ENCODE results near the gene LUC7L2. TPM values are rescaled to one million over a fixed set of nuclear protein-coding genes. Genes with fewer than 3 reads are reported as not detected.

LUC7L2 gene
- total RNA-seq, 4 donors from 2014 or later, result 29.4 to 77.6 (median 50.0) TPM

DNA sequence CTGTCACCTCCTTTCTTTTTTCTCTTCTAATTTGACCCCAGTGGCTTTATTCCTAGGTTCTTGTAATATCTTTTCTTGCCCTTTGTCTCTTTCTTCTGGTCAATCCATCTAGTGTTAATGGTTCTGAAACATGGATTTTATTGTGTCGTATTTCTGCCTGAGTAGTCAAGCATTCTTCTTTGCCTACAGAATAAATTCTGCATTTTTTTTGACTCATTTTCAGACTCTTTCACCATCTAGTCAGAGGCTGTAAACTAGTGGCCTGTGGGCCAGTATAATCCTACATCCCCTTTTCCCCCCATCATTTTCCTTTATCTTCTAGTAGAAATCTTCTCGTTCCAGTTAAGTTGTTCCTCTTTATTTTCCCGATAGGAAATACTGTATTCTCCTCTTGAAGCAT lies 29.4 kb downstream of the LUC7L2 start:
- Histone ChIP-seq H3K27ac (no peak overlapping the region), H3K9me3 (no peaks in the 10 kb centered on the region), H3K4me3 (no peak overlapping the region), H3K27me3 (no peaks in the 10 kb centered on the region), H3K36me3 (peaks cover 0 to 98% (median 17%) of the 10 kb centered on the region in 3 donors), H3K4me1 (peaks cover 0 to 7% (median 0%) of the 10 kb centered on the region in 3 donors)
- no peak for DNase-seq
- TF ChIP-seq, protein P1, sequence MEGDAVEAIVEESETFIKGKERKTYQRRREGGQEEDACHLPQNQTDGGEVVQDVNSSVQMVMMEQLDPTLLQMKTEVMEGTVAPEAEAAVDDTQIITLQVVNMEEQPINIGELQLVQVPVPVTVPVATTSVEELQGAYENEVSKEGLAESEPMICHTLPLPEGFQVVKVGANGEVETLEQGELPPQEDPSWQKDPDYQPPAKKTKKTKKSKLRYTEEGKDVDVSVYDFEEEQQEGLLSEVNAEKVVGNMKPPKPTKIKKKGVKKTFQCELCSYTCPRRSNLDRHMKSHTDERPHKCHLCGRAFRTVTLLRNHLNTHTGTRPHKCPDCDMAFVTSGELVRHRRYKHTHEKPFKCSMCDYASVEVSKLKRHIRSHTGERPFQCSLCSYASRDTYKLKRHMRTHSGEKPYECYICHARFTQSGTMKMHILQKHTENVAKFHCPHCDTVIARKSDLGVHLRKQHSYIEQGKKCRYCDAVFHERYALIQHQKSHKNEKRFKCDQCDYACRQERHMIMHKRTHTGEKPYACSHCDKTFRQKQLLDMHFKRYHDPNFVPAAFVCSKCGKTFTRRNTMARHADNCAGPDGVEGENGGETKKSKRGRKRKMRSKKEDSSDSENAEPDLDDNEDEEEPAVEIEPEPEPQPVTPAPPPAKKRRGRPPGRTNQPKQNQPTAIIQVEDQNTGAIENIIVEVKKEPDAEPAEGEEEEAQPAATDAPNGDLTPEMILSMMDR (IDR thresholded peaks at IDR 0.05), result no peak
- 88 to 90% methylated on average over 3 of the region's 3 CpGs for WGBS, 2 donors
- intact Hi-C loops (cut with DNase I), result no loop called here

- no peak for TF ChIP-seq POLR2A (IDR thresholded peaks at IDR 0.05)
- 96% methylated on average over 2 of the region's 2 CpGs for WGBS, 2 donors
- Histone ChIP-seq H3K27ac (no peak overlapping the region), H3K9me3 (no peaks in the 10 kb centered on the region), H3K36me3 (peaks cover 0 to 98% (median 20%) of the 10 kb centered on the region in 3 donors), H3K4me1 (peaks cover 0 to 11% (median 0%) of the 10 kb centered on the region in 3 donors), H3K4me3 (no peak overlapping the region), H3K27me3 (no peaks in the 10 kb centered on the region)
- intact Hi-C loops (cut with DNase I), result no loop called here
- DNase-seq, result no peak
Observed at GRCh38 chr7:139389774-139390173, 30.1 kb downstream of the LUC7L2 start.

DNA sequence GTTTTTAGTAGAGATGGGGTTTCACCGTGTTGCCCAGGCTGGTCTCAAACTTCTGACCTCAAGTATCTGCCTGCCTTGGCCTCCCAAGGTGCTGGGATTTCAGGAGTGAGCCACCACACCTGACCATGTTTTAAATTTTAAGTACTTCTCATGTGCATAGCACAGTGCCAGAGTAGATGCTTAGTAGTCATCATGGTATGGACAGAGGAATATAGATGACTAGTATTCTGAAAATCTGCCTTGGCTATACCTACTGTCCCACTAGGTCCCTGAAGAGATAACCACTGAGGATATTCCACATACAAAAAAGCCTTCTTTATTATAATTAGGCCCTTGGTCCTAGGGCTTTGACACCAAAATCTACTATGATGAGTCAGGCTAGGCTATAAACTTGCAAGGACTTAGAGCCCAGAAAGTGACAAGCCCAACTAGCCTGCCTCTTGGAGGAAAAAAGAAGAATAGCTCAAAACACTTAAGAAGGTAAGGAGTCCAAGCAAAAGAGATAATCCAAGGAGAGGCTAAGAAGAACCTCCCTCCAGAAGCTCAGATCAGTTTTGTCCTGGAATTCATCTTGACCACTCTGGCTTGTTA lies 34.0 kb downstream of the LUC7L2 start:
- Histone ChIP-seq H3K27ac (no peak overlapping the region), H3K4me3 (no peak overlapping the region), H3K27me3 (no peaks in the 10 kb centered on the region), H3K4me1 (peaks cover 0 to 19% (median 10%) of the 10 kb centered on the region in 3 donors), H3K36me3 (peaks cover 0 to 91% (median 16%) of the 10 kb centered on the region in 3 donors), H3K9me3 (no peaks in the 10 kb centered on the region)
- no peak for DNase-seq
- WGBS, 2 donors, result 91 to 100% methylated on average over 1 of the region's 1 CpG
- TF ChIP-seq, protein P1 (IDR thresholded peaks at IDR 0.05), result no peak
- TF ChIP-seq POLR2A (IDR thresholded peaks at IDR 0.05), result no peak
- intact Hi-C loops (cut with DNase I), result no loop called here

- Histone ChIP-seq H3K9me3 (no peaks in the 10 kb centered on the region), H3K4me1 (peaks cover 0 to 19% (median 10%) of the 10 kb centered on the region in 3 donors), H3K4me3 (no peak overlapping the region), H3K27me3 (no peaks in the 10 kb centered on the region), H3K27ac (no peak overlapping the region), H3K36me3 (peaks cover 0 to 92% (median 16%) of the 10 kb centered on the region in 3 donors)
- TF ChIP-seq, protein P1 (IDR thresholded peaks at IDR 0.05), result no peak
- no peak for TF ChIP-seq POLR2A (IDR thresholded peaks at IDR 0.05)
- 85 to 86% methylated on average over 3 of the region's 3 CpGs for WGBS, 2 donors
- DNase-seq, result no peak
- intact Hi-C loops (cut with DNase I), result no loop called here
Observed at GRCh38 chr7:139394540-139394939, 34.8 kb downstream of the LUC7L2 start.

DNA sequence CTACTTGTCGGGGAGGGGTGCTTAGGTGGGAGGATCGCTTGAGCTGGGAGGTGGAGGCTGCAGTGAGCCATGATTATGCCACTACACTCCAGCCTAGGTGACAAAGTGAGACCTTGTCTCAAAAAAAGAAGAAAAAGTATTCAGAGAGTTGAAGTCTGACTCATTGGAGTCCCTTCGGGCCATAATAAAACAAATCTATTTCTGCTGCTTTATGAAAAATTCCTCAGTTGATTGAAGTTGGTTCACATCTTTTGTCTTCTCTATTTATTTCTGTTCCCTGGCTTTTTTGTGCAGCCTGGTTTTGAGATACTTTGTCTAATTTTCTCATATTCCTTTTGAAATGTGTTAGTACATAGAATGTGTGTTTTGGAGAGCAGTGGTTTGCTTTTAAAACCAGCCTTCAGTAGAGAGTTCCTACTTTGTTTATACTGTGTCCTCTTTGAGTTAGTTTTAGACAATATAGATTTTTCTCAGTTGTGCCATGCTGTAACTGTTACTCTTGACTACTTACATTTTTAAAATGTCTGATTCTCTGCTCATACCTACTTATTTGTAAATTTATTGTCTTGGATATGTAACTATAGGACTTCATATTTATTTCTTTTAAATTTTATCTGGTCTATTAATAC lies 36.7 kb downstream of the LUC7L2 start:
- H3K36me3 ChIP-seq, result peaks cover 0 to 92% (median 15%) of the 10 kb centered on the region in 3 donors
- TF ChIP-seq, protein P1 (IDR thresholded peaks at IDR 0.05), result no peak
- no peak for TF ChIP-seq POLR2A (IDR thresholded peaks at IDR 0.05)
- no peak overlapping the region for H3K27ac ChIP-seq
- H3K9me3 ChIP-seq, result no peaks in the 10 kb centered on the region
- H3K4me1 ChIP-seq, result peaks cover 0 to 19% (median 10%) of the 10 kb centered on the region in 3 donors
- no peak overlapping the region for H3K4me3 ChIP-seq
- DNase-seq, result no peak
- intact Hi-C loops (cut with DNase I), result no loop called here
- 59 to 69% methylated on average over 3 of the region's 3 CpGs for WGBS, 2 donors
- H3K27me3 ChIP-seq, result no peaks in the 10 kb centered on the region

Measured in esophagus squamous epithelium (tissue), 5 donors.